ENCODE measurements around the gene MFN1.
"Not testable (repeated sequence)": the region's sequence is repeated elsewhere in the genome, so short reads cannot be mapped to it uniquely, and the experiment has no call there.

Gene MFN1

GRCh38 chr3:179347345-179348194, at the start of gene MFN1:
TSS of gene MFN1 (plus strand) at chr3:179347709. CDS start at chr3:179348852, 1,143 bp downstream.
- peak; percentile 91 for DNase-seq (ENCODE audit: low read depth in 2 of 2)

- no peak for DNase-seq (ENCODE audit: low read depth in 2 of 2)
Observed at GRCh38 chr3:179297971-179298725, 49.4 kb upstream of the MFN1 start.

- DNase-seq (ENCODE audit: low read depth in 2 of 2): no peak
Observed at GRCh38 chr3:179299316-179299715, 48.2 kb upstream of the MFN1 start.

GRCh38 chr3:179299999-179300613, 47.4 kb upstream of the MFN1 start:
- no peak for DNase-seq (ENCODE audit: low read depth in 2 of 2)

- DNase-seq (ENCODE audit: low read depth in 2 of 2): no peak
Observed at GRCh38 chr3:179301645-179302044, 45.9 kb upstream of the MFN1 start.

GRCh38 chr3:179302111-179302510, 45.4 kb upstream of the MFN1 start:
- no peak for DNase-seq (ENCODE audit: low read depth in 2 of 2)

GRCh38 chr3:179304605-179305004, 42.9 kb upstream of the MFN1 start:
- DNase-seq (ENCODE audit: low read depth in 2 of 2): no peak

- not testable (repeated sequence) for DNase-seq (ENCODE audit: low read depth in 2 of 2)
Observed at GRCh38 chr3:179307362-179307761, 40.1 kb upstream of the MFN1 start.

GRCh38 chr3:179308001-179308400, 39.5 kb upstream of the MFN1 start:
- no peak for DNase-seq (ENCODE audit: low read depth in 2 of 2)

GRCh38 chr3:179309225-179310078, 38.1 kb upstream of the MFN1 start:
- DNase-seq (ENCODE audit: low read depth in 2 of 2): no peak

- no peak for DNase-seq (ENCODE audit: low read depth in 2 of 2)
Observed at GRCh38 chr3:179318876-179319275, 28.6 kb upstream of the MFN1 start.

- DNase-seq (ENCODE audit: low read depth in 2 of 2): peak in 1 of 2 experiments; percentile 16
Observed at GRCh38 chr3:179321668-179322285, 25.7 kb upstream of the MFN1 start.

GRCh38 chr3:179322286-179323196, 25.0 kb upstream of the MFN1 start, which contains the start of gene ZNF639:
TSS of gene ZNF639 (plus strand) at chr3:179323031. CDS start at chr3:179328294, 5,263 bp downstream.
- DNase-seq (ENCODE audit: low read depth in 2 of 2): peak; percentile 74 to 78

GRCh38 chr3:179323197-179324110, 24.1 kb upstream of the MFN1 start:
- DNase-seq (ENCODE audit: low read depth in 2 of 2): peak; percentile 26 to 45

- DNase-seq (ENCODE audit: low read depth in 2 of 2): no peak
Observed at GRCh38 chr3:179324270-179324754, 23.2 kb upstream of the MFN1 start.

- no peak for DNase-seq (ENCODE audit: low read depth in 2 of 2)
Observed at GRCh38 chr3:179330438-179330837, 17.1 kb upstream of the MFN1 start.

GRCh38 chr3:179332240-179332639, 15.3 kb upstream of the MFN1 start:
- DNase-seq (ENCODE audit: low read depth in 2 of 2): no peak

GRCh38 chr3:179333084-179333483, 14.4 kb upstream of the MFN1 start:
- DNase-seq (ENCODE audit: low read depth in 2 of 2): no peak
